GM23338 (cell line): ENCODE results near the gene HK1. TPM values are rescaled to one million over a fixed set of nuclear protein-coding genes. Genes with fewer than 3 reads are reported as not detected.

Experiments used
- ATAC-seq: fragments of 200-7000 bp; cut with Tn5 transposase; 3 replicates; pipeline ENCODE4 v1.9.1; 2020
- DNase-seq: peaks from one replicate; pipeline ENCODE4 v3.0.0-alpha.2; 2015; ENCODE audit warnings: low spot score
- H2AFZ ChIP-seq: fragments of 200-600 bp; sonication (generic); 2 replicates; pipeline ENCODE4 v1.8.0; 2016; ENCODE audit warnings: antibody characterized with exemption, mild to moderate bottlenecking, moderate library complexity
- H3F3A ChIP-seq: fragments of 200-600 bp; sonication (generic); replicated peaks from 2 replicates; pipeline ENCODE4 v1.8.0; 2017; ENCODE audit warnings: antibody characterized with exemption, mixed run types, low read depth
- H3K27ac ChIP-seq: fragments of 200-600 bp; sonication (generic); 2 replicates; pipeline ENCODE4 v1.6.1; 2016; ENCODE audit warnings: low read depth
- H3K27me3 ChIP-seq: fragments of 200-600 bp; sonication (generic); 2 replicates; pipeline ENCODE4 v1.8.0; 2016; ENCODE audit warnings: mild to moderate bottlenecking, mixed run types, moderate library complexity; ENCODE audit not compliant: insufficient read depth
- H3K36me3 ChIP-seq: fragments of 200-600 bp; sonication (generic); 2 replicates; pipeline ENCODE4 v1.8.0; 2016; ENCODE audit warnings: mild to moderate bottlenecking; ENCODE audit not compliant: insufficient read depth
- H3K4me1 ChIP-seq: fragments of 200-600 bp; sonication (generic); 2 replicates; pipeline ENCODE4 v1.8.0; 2016; ENCODE audit warnings: mild to moderate bottlenecking, moderate library complexity; ENCODE audit not compliant: insufficient read depth
- H3K4me2 ChIP-seq: fragments of 200-600 bp; sonication (generic); 2 replicates; pipeline ENCODE4 v1.7.1; 2017; ENCODE audit warnings: mixed run types
- H3K4me3 ChIP-seq: fragments of 200-600 bp; sonication (generic); 2 replicates; pipeline ENCODE4 v1.6.1; 2016; ENCODE audit warnings: mixed run types
- H3K79me2 ChIP-seq: fragments of 200-600 bp; sonication (generic); replicated peaks from 2 replicates; pipeline ENCODE4 v1.8.0; 2017; ENCODE audit warnings: mild to moderate bottlenecking; ENCODE audit not compliant: insufficient read depth
- H3K9me2 ChIP-seq: fragments of 200-600 bp; sonication (generic); 2 replicates; pipeline ENCODE4 v1.8.0; 2017; ENCODE audit not compliant: insufficient read depth
- H4K20me1 ChIP-seq: fragments of 200-600 bp; sonication (generic); replicated peaks from 2 replicates; pipeline ENCODE4 v1.8.0; 2017; ENCODE audit warnings: mild to moderate bottlenecking; ENCODE audit not compliant: insufficient read depth
- H3K27ac Mint-ChIP-seq: 2 replicates; pipeline ENCODE4 v1.8.0; 2020; ENCODE audit warnings: inconsistent platforms, mild to moderate bottlenecking, moderate library complexity, mixed read lengths
- H3K27me3 Mint-ChIP-seq: 3 replicates; pipeline ENCODE4 v1.8.0; 2022; ENCODE audit warnings: low read depth, mild to moderate bottlenecking, moderate library complexity, mixed read lengths, inconsistent platforms; ENCODE audit not compliant: insufficient read depth, poor library complexity
- H3K36me3 Mint-ChIP-seq: 3 replicates; pipeline ENCODE4 v1.8.0; 2021; ENCODE audit warnings: low read depth, mild to moderate bottlenecking, inconsistent platforms, moderate library complexity, mixed read lengths
- H3K4me1 Mint-ChIP-seq: 3 replicates; pipeline ENCODE4 v1.8.0; 2020; ENCODE audit warnings: mild to moderate bottlenecking, inconsistent platforms, mixed read lengths
- H3K4me3 Mint-ChIP-seq: 3 replicates; pipeline ENCODE4 v1.8.0; 2021; ENCODE audit warnings: moderate library complexity, mild to moderate bottlenecking, inconsistent platforms, mixed read lengths
- H3K9me3 Mint-ChIP-seq: 3 replicates; pipeline ENCODE4 v1.8.0; 2020; ENCODE audit warnings: moderate library complexity, mild to moderate bottlenecking, inconsistent platforms, mixed read lengths
- CREB1 ChIP-seq: fragments of 250-450 bp; sonication (Bioruptor Pico); IDR thresholded peaks from 2 replicates; pipeline ENCODE4 v1.5.0; 2020; ENCODE audit warnings: low read depth, mild to moderate bottlenecking, moderate library complexity
- CTCF ChIP-seq, 2 experiments: fragments of 200-600 bp in 1 of 2; sonication (generic) in 1 of 2; conservative IDR thresholded peaks; 2 replicates each; pipeline versions ENCODE4 v1.5.1 to v1.6.1; 2016 to 2017; ENCODE audit warnings: antibody characterized with exemption in 2 of 2, low read depth in 2 of 2, mild to moderate bottlenecking in 2 of 2, moderate library complexity in 1 of 2
- ETS1 ChIP-seq: IDR thresholded peaks from 2 replicates; pipeline ENCODE4 v1.6.1; 2016; ENCODE audit warnings: antibody characterized with exemption
- EZH2 ChIP-seq: fragments of 200-600 bp; sonication (generic); IDR thresholded peaks from one replicate; pipeline ENCODE4 v1.8.0; 2017; ENCODE audit warnings: antibody characterized with exemption, mild to moderate bottlenecking, low read depth; ENCODE audit not compliant: unreplicated experiment
- JUNB ChIP-seq: IDR thresholded peaks from one replicate; pipeline ENCODE4 v1.6.1; 2016; ENCODE audit warnings: antibody characterized with exemption; ENCODE audit not compliant: unreplicated experiment
- NANOG ChIP-seq: IDR thresholded peaks from 2 replicates; pipeline ENCODE4 v1.6.1; 2016; ENCODE audit warnings: antibody characterized with exemption, borderline replicate concordance
- POLR2AphosphoS5 ChIP-seq: IDR thresholded peaks from 2 replicates; pipeline ENCODE4 v1.6.1; 2016; ENCODE audit warnings: antibody characterized with exemption, low read depth
- REST ChIP-seq: IDR thresholded peaks from one replicate; pipeline ENCODE4 v1.6.1; 2018; ENCODE audit warnings: antibody characterized with exemption; ENCODE audit not compliant: unreplicated experiment
- STAT1 ChIP-seq: IDR thresholded peaks from one replicate; pipeline ENCODE4 v1.6.1; 2016; ENCODE audit warnings: antibody characterized with exemption; ENCODE audit not compliant: unreplicated experiment
- ZNF114 ChIP-seq: fragments of 250-450 bp; sonication (Bioruptor Pico); IDR thresholded peaks from 2 replicates; pipeline ENCODE4 v1.5.0; 2020; ENCODE audit warnings: mild to moderate bottlenecking, moderate library complexity
- ZNF331 ChIP-seq: fragments of 250-450 bp; sonication (Bioruptor Pico); IDR thresholded peaks from 2 replicates; pipeline ENCODE4 v1.5.0; 2020; ENCODE audit warnings: low read depth, mild to moderate bottlenecking, moderate library complexity
- polyA plus RNA-seq: library from polyadenylated mRNA; unstranded; fragments of >200 nt; fragmentation: Nextera tagmentation; extraction: Ambion mirVana; gene quantifications from 2 replicates; pipeline ENCODE4 v1.2.1, GENCODE V29; 2016
- total RNA-seq: library from RNA; depleted of rRNA; stranded (reverse); fragments of >200 nt; shearing (Covaris generic); gene quantifications from 2 replicates; pipeline ENCODE4 v1.2.3, GENCODE V29; 2014

HK1 gene
- total and polyA plus RNA-seq, 2 experiments from 2014 or later = 76.6 to 229 TPM

GRCh38 chr10:69316313-69317059, 38.2 kb downstream of the HK1 start:
- H3K4me2 ChIP-seq = no peak overlapping the region; the same call in 1 of the 2 replicates
- no peaks in the 10 kb centered on the region for H3K27me3 ChIP-seq
- H3K9me2 ChIP-seq = no peaks in the 10 kb centered on the region
- ATAC-seq = no peak
- no peak overlapping the region for H3K27ac ChIP-seq
- peaks cover 4% of the 10 kb centered on the region; the same call in 2 of the 3 replicates for H3K36me3 Mint-ChIP-seq
- H3K9me3 Mint-ChIP-seq = no peaks in the 10 kb centered on the region
- peak overlapping the region; percentile 45; the same call in 1 of the 2 replicates for H3K27ac Mint-ChIP-seq
- H3K4me1 Mint-ChIP-seq = peaks cover 52% of the 10 kb centered on the region
- no peak overlapping the region for H3K4me3 Mint-ChIP-seq
- H3K4me3 ChIP-seq = no peak overlapping the region
- H3K4me1 ChIP-seq = peaks cover 60% of the 10 kb centered on the region
- no peak overlapping the region for H2AFZ ChIP-seq
- H3K27me3 Mint-ChIP-seq = peaks cover 11% of the 10 kb centered on the region
- peaks cover 28% of the 10 kb centered on the region for H3K79me2 ChIP-seq
- no peak for DNase-seq
- peaks cover 14% of the 10 kb centered on the region for H4K20me1 ChIP-seq
- H3F3A ChIP-seq = peaks cover 20% of the 10 kb centered on the region
- H3K36me3 ChIP-seq = no peaks in the 10 kb centered on the region
- TF ChIP-seq STAT1 (no peak), JUNB (no peak), REST (no peak), ETS1 (no peak), ZNF114 (CRISPR knock-in tag) (no peak)

GRCh38 chr10:69317175-69317604, 38.9 kb downstream of the HK1 start:
- H3K79me2 ChIP-seq = peaks cover 35% of the 10 kb centered on the region
- TF ChIP-seq CREB1 (CRISPR knock-in tag) (no peak), POLR2AphosphoS5 (no peak), NANOG (no peak), ZNF331 (CRISPR knock-in tag) (no peak), EZH2 (no peak), CTCF (conservative IDR thresholded peaks at IDR 0.05; ENCODE audit: low read depth in 2 of 2) (no peak), STAT1 (no peak)

More at GRCh38 chr10:69317175-69317604, 38.9 kb downstream of the HK1 start:
- H3K4me3 Mint-ChIP-seq = peak overlapping the region; percentile 95; the same call in 1 of the 3 replicates
- Histone ChIP-seq H3K4me3 (peak overlapping the region; percentile 99; the same call in 1 of the 2 replicates), H4K20me1 (peaks cover 14% of the 10 kb centered on the region), H3K4me1 (peaks cover 60% of the 10 kb centered on the region), H3F3A (peaks cover 17% of the 10 kb centered on the region), H3K4me2 (peak overlapping the region; percentile 99), H2AFZ (no peak overlapping the region), H3K36me3 (no peaks in the 10 kb centered on the region), H3K9me2 (no peaks in the 10 kb centered on the region), H3K27me3 (no peaks in the 10 kb centered on the region), H3K27ac (no peak overlapping the region)
- no peaks in the 10 kb centered on the region for H3K9me3 Mint-ChIP-seq
- no peak overlapping the region; the same call in 1 of the 2 replicates for H3K27ac Mint-ChIP-seq
- no peak for DNase-seq
- H3K36me3 Mint-ChIP-seq = peaks cover 5% of the 10 kb centered on the region; the same call in 2 of the 3 replicates
- H3K27me3 Mint-ChIP-seq = peaks cover 11% of the 10 kb centered on the region
- H3K4me1 Mint-ChIP-seq = peaks cover 55% of the 10 kb centered on the region
- no peak for ATAC-seq
